ENCODE measurements around the gene SLC38A1.
A peak's percentile ranks its signal among the peaks of the same experiment; 100 is the strongest.

Gene SLC38A1

DNA sequence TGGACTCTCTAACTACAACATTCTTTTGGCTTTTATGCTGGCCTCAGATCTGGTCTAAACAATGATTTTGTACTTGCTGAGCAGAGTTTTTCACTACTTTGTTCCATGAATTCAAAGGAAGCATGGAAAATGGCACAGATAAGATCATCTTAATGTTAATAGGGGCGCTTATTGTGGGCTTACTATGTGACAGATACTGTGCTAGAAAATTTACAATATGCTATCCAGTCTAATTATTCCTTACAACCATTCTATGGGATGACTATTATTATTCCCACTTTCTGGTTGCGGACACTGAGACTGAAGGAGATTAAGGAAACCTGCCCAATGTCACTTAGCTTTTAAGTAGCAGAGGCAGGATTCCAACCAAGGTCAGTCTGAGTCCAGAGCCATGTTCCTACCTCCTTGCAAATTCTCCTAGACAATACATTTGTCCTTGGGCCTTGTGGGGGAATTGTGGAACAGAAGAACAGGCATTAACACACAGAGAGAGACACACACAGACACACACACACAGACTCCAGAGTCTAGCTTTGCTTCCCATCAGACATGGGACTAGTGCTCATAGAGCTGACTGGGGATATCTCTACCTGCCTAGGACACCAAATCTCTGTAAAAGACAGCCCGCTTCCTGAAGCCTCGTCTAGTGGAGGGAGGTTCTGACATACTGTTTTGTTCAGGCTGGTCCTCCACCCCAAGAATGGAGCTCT lies 107.7 kb downstream of the SLC38A1 start:
- no peak for DNase-seq

DNA sequence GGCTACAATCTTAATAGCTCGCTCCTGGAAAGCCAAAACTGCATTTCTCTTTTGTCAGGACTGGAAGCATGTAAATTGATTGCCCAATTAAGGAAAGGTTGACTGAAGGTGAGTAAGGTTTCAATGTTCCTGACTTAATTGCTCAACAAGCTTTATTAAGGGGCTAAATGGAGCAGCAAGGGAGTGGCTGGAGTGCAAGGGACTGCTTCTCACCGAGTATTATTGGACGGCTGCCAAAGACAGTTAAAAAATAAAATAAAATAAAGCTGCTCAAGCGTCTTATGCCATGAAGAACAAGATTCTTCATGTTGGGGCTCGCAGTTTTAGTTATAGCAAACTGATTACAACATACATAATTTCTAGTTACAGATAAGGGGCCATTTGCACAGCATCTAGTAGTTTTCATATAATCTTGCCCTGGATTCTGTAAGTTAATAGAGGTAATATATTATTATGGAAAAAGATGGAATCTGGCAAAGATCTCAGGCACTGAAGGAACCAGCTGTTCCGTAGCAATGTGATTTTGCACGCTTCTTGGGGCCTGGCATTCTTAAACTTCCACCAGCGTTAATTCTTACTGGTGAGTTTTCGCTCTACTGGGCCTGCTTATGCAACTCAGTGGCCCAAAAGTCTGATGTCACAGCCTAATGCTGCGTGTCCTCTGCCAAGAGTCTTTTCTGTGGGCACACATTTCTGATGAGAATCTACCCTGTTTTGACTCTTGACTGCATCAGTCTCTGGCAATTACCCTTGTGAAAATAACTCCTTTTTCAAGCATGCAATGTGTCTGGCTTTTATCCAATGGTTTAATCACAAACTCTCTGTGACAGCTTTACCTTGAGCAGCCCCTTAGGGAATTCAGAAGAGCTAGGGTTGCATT lies 108.5 kb downstream of the SLC38A1 start:
- peak; percentile 37 to 68 for DNase-seq

DNA sequence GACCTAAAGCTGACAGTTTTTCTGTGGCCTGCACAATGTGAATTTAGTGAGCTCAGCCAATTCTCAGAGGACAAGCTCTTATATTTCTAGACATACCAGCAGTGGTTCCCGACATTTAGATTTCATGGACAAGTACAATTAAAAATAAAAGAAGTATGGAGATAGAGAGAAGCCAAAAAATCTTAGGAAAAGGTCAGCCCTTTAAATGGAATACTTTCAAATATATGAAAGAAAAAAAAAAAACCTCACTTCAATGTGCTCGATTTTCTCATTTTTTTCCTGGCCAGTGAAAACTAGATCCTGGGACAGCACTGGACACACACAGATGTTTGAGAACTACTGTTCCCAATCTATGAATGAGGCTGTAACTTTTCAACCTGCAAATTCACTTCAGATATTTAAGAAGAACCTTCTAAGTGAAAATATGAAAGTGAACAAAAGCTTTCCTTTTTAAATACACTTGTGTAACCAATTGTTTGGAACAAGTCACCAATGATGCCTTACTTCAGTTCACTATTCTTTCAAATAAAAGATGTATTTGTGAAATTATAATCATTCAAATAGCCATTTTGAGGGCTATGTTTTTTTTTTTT lies 109.4 kb downstream of the SLC38A1 start:
- DNase-seq: no peak

DNA sequence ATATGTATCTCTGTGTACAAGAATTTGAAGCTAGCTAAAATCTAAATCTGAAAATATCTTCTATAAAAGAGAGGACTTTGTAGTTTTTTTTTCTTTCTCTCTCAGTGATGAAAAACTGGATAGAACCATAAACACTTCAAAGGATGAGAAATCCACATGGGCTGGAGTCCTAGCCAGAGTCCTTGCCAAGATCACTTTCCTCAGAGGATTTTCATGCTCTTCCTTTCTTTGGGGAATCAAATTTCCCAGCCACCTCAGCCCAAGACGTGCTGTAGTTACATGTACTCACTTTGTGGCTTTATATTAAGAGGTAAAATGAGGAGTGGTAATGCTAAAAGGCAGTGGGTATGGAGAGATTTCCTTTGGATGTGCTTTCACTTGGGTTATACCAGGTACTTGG lies 110.3 kb downstream of the SLC38A1 start:
- DNase-seq: no peak

DNA sequence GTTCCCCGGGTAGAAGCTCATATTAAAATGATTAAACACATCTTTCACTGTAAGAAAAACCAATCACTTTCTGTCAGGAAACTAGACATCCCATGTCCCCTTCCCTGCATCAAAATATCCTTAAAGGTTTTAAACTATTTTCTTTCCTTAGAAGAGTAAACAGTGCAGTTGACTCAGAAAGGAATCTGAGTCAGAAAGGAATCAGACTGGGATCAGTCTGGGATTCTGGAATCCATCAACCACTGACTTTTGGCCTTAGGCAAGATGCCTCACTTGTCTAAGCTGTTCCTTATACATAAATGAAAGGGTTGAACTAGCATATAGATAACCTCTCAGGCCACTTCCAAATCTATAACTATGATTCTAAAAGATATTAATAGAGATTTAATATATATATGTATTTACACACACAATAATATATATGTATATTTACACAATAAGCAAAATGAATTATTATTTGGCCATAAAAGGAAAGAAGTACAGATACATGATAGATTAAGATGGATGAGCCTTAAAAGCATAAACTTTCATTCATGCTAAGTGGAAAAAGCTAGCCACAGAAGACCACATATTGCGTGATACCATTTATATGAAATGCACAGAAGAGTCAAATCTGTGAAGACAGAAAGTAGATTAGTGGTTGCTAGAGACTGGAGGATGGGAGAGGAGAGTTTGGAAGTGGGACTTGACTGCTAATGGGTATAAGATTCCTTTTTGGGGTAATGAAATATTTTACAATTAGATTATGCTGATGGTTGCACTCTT lies 114.4 kb downstream of the SLC38A1 start:
- no peak for DNase-seq

DNA sequence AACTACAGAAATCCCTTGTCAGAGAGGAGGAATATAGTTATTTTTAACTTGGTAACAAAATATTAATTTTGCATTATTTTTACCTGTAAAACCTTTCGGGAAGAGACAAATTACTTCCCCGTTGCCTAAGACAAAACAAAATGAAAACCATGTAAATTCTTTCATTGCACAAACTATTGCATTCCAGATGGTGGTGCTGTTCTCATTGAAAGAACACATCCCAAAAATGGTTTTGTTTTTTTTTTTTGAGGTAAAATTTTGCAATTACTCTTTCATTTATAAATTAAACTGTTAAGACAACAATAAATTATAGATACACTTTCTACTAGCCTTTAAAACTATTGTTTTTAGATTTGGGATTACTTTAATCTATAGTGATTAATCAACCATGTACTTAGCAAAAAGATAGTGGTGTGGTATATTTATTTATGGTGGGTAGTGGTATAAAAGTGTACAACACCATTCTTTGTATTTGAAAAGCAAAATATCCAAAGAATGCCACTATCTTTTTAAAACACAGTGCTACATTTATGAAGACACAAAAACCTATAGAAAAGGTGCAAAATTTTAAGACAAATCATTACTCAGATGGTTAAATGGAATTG lies 115.5 kb downstream of the SLC38A1 start:
- peak in 1 of 2 experiments; percentile 34 for DNase-seq

DNA sequence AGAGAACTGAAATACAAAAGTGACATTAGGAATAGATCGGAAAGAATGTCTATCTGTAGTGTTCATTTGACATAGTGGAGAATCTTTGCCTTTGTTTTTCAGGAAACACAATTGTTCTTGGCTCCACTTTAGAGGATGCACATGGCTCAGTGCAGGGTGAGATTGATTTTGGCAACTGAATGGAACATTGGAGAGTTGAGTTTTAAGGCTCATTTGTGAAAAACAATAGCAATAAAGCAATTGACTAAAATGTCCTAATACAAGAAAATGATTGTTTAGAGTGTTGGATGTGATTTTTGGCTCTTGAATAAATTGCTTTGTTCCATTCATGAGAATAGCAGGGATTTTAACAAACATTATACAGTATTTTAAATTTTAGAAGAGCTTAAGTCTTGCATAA lies 116.4 kb downstream of the SLC38A1 start:
- DNase-seq: no peak

DNA sequence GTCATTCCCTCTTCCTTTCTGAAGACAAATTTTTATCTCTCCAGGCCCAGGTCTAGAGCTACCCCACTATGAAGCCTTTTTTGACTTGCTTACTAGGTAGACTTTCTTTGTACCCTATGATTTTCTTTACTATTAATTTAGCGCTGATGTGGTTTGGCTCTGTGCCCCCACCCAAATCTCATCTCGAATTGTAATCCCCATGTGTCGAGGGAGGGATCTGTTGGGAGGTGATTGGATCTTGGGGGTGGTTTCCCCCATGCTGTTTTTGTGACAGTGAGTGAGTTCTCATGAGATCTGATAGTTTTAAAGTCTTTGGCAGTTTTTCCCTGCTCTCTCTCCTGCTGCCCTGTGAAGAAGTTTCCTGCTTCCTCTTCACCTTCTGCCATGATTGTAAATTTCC lies 118.1 kb downstream of the SLC38A1 start:
- no peak for DNase-seq

DNA sequence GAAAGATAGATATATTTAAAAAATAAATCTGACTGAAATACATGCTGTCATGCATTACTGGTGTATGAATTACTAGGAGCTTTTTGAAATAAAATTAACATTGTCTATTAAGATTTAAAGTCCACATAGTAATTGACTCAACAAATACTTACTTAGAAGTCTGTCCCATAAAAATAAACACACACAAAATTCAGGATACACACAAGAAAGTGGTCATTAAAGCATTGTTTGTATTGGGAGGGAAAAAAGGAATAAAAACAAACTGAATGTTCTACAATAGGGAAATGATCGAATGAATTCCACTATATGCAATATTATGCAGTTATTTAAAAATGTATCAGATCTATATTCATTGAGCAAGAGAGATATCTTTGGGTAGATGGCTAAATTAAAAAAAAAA lies 118.9 kb downstream of the SLC38A1 start:
- DNase-seq: no peak

DNA sequence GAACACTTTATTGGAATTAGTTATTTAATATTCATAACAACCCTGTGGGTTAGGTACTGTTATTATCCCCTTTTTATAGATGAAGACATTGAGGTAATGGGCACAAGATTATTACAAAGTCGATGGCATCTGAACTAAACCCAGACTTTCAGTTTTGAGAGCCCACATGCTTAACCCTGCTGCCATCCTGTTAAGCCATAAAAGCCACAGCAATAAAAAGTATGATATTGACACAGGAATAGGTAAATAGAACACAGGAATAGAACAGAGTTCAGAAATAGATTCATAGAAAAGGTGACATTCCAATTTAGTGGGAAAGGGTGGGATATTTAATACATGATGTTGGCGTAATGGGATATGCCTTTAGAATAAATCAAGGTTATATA lies 119.8 kb downstream of the SLC38A1 start:
- no peak for DNase-seq

DNA sequence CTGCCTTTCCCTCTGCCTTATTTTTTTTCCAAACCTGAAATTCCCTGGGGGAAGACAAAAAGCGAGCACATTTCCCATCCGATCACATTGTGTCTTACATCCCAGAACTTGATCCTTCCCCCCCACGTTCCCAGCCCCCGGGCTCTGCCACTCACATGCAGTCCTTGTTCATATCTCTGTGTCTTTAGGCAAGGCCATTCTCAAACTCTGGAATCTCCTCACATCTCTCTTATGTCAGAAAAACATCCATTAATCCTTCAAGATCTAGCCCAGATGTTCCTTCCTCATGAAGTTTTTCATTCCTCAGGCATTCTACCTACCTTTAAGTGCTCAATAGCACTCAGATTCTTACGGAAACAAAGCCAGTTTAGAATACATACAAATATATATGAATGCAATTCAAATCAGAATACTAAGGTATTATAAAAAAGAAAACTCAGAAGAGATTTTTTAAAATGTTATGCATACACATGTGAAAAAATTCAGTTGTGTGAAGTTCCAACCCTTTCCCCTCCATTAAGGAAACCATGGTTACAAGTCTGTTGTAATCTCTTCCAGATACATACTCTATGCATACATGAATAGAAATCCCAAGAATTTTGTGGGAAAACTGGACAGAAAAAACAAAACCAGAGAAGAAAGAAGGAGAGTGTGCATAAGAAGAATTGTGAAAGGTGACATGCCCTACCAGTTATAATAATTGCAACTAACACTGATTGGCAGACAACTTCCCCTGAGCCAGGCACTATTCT lies 120.3 kb downstream of the SLC38A1 start:
- no peak for DNase-seq

DNA sequence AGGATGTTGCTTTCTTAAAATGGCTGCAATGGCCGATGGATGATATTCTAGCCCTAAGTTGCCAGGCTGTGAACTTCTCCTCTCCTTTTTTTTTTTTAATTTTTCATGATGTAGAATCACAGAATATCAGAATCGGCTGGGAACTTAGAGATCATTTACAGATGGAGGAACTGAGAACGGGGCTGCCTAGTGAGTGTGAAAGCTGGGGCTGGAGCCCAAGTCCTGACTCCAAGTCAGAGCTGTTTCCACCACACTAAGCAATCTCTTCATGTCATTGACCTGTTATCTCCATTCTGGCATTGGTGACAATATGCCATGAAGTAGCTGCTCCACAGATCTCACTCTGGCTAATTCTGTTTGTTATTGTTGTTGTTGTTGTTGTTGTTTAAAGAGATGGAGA lies 121.7 kb downstream of the SLC38A1 start:
- DNase-seq: no peak

DNA sequence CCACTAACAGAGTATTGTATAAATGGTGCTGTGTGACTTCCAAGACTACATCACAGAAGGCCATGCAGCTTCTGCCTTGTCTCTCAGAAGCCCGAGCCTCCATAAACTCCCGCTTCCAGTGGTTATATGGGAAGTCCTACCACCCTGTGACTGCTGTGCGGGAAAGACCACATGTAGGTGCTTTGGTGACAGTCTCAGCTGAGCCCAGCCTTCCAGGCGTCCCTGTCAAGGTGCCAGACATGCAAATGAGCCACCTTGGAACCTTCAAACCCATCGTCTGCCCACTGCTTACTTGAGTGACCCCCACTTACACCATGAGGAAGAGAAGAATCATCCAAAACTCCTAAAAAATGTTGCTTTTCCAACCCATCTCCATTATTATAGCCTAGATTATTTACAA lies 123.0 kb downstream of the SLC38A1 start:
- DNase-seq: no peak

DNA sequence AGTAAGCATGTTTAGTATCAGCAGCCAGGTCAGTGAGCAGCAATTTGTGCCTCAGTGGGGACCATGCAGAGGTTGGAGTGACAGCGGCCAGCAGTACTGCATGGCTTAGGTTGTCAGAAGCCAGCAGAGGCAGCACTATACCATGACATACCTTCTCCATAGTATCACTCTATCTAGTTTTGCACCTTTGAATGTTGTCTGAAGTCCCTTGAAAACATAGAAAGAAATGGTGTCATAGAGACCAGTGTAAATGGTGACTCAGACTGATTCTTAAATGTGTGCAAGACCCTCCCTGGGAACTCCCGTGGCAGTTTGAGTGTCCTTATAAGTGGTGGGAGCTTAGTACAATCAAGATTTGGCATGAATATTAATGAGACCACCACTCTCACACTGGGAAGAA lies 124.4 kb downstream of the SLC38A1 start:
- no peak for DNase-seq

DNA sequence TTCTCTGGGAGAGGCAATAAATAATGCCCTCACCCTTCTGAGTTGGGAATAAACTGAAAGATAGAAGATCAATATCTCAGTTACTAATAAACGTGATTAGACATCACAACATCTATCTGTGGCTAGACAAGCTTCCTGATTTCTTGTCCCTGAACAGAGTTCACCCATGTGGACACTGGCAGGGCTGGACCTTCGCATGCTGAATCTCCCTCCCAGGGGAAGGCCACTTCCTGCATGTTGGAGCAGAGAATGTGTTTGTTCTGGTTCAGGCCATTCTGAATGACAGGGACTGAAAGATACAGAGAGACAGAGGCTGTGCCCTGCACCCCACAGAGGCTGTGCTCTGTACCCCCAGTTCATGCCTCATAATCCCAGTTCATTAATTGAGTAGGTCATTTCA lies 132.6 kb downstream of the SLC38A1 start:
- no peak for DNase-seq

DNA sequence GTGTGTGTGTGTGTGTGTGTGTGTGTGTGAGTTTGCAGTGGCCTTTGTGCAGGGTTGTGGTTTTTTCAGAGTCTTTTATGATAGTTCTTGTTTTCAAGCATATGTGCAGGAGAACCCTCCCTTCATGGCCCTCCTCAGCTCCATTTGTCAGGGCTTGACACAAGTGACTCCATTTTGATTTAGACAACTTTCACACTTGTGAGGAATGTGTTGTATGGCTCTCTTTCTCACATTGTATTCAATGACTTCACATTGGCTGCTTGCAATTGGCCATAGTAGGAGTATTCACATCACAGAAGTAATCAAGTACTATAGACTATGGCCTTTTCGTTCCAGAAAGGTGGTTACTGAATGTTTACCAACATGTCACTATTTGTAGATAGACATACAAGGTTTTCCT lies 133.1 kb downstream of the SLC38A1 start:
- DNase-seq: no peak

DNA sequence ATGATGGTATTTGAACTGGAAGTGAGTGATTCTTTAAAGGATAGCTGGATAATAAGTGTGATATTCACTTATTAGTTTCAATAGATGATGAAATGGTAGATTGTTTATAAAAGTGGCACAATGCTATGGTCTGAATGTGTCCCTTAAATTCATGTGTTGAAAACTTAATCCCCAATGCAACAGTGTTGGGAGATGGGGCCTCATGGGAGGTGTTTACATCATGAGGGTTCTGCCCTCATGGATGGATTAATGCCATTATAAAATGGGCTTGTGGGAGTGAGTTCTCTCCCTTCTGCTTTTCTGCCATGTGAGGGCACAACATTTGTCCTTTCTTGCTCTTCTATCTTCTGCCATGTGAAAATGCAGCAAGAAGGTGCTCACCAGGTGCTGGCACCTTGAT lies 134.0 kb downstream of the SLC38A1 start:
- no peak for DNase-seq

DNA sequence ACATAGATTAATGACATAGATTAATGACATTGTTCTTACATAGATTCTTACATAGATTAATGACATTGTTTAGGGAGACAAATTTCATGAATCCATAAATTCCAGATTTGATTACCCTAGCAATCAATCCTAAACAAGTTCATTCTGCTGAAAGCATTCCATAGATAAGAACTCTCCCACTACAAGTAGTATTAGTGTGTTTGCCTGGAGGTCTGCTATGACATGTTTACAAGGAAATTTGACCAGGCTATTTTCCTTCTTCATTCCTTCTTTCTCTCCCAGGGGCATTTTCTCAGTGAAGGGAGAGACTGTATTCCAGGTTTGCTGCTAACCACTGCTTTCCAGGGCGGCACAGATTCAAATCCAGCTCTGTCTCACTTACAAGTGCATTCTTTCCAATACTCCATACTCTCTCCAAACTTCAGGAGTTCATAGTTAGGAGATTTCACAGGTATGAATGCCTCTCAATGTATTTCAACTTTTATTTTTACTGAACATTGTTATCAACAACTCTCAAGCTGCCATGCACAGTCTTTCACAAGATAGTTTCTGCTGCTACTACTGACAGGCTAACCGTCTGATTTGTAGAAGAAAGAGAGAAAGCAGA lies 134.5 kb downstream of the SLC38A1 start:
- no peak for DNase-seq

DNA sequence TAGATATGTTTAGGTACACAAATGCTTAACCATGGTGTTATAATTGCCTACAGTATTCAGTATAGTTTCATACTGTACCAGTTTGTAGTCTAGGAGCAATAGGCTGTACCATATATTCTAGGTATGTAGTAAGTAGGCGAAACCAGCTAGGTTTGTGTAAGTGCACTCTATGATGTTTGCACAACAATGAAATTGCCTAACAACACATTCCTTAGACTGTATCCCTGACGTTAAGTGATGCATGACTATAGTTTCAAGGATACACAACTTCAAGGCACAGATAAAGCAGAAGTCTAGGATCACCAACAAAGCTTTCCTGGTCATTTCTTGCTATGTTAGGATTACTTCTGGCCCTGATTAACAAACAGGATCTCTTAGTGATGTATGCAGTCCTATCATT lies 135.1 kb downstream of the SLC38A1 start:
- DNase-seq: no peak

Data from NCI-H524 (cell line).